Breast epithelium (tissue), 3 donors: ENCODE measurements around the gene SRGAP3.

Source experiments
- CTCF ChIP-seq, 3 donors: fragments of 450-650 bp; IDR thresholded peaks; one replicate each; pipeline ENCODE4 v1.5.1; 2016 to 2017; ENCODE audit warnings: antibody characterized with exemption in 3 of 3, mild to moderate bottlenecking in 3 of 3, moderate library complexity in 3 of 3
- POLR2A ChIP-seq: fragments of 450-650 bp; IDR thresholded peaks from one replicate; pipeline ENCODE4 v1.6.1; 2016; ENCODE audit warnings: antibody characterized with exemption, mild to moderate bottlenecking, moderate library complexity
- POLR2AphosphoS5 ChIP-seq, 3 donors: sonication (generic); formaldehyde crosslinking; IDR thresholded peaks; one replicate each; pipeline ENCODE4 v1.6.1; 2017; ENCODE audit warnings: antibody characterized with exemption in 3 of 3

- TF ChIP-seq POLR2A (no peak), CTCF (IDR thresholded peaks at IDR 0.05) (no peak), POLR2AphosphoS5 (IDR thresholded peaks at IDR 0.05) (no peak)
Observed at GRCh38 chr3:9146367-9147071, 102.9 kb downstream of the SRGAP3 start.
